IPS-18c (cell line): Measurements from ENCODE around the gene ALDOC.
"Not testable (repeated sequence)": the region's sequence is repeated elsewhere in the genome, so short reads cannot be mapped to it uniquely, and the experiment has no call there.

Experiments
- H3K4me3 ChIP-seq: 2 replicates; pipeline ENCODE4 v1.7.0; 2013; ENCODE audit warnings: low read depth, mild to moderate bottlenecking, low read length, moderate library complexity; ENCODE audit not compliant: insufficient read depth
- H3K9me3 ChIP-seq: one replicate; pipeline ENCODE4 v1.6.1; 2013; ENCODE audit warnings: mild to moderate bottlenecking, low read length, moderate library complexity; ENCODE audit not compliant: control insufficient read depth, insufficient read depth

ALDOC gene

DNA sequence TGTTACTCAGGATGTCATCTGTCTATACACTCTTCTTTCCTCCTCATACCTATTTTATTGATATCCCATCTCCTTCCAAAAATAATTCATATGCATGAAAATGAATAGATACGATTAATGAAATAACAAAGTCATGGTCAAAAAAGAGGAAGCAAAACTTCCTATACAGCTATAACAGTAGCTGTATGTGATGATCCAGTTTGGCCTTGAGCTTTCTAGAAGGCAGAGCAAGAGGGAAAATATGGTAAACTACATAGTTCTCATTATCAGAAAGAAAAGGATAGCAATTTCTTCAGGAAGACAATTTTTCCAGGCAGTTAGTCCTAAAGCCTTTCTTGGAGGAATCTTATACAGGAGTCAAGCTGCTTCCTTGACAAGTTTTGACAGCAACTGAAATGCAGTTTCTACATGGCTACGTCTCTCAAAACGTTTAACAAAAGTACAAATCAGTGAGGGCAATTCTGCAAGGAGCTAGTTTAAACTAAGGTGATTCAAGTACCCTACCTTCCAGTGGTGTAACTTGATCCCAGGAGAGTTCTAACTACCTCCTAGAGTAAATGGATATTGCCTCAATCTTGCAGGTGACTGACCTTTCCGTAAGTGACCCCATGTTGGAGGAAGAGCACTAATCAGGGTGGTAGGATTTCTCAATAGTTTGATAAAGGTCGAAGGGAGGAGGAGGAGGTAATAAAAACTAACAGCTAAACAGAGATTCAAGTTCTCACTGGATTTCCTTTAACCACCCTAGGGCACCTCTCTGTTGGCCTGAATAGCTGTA, 21.1 kb upstream of the ALDOC start:
- H3K9me3 ChIP-seq = no peaks in the 10 kb centered on the region

DNA sequence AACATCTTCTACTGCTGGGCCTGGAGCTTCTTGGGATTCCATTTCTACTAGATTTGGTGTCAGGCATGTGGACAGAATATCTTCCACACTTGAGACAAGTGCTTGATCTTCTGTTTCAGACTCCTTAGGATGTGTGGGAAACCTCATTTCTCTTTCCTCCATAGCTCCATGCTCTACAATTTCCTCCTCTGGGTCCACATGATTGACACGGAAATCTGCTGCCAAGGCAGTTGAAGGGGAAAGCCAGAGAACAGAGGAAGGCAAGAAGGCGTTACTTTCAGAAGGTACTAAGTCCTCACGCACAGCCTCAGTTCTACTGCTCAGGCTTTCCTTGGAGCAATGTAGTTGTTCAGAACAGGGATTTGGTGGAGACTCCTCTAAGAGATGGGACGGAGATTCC, 15.6 kb upstream of the ALDOC start:
- Histone ChIP-seq H3K9me3 (no peaks in the 10 kb centered on the region), H3K4me3 (no peak overlapping the region)

More for the DNA sequence above, 21.1 kb upstream of the ALDOC start:
- peak overlapping the region; percentile 99 for H3K4me3 ChIP-seq

DNA sequence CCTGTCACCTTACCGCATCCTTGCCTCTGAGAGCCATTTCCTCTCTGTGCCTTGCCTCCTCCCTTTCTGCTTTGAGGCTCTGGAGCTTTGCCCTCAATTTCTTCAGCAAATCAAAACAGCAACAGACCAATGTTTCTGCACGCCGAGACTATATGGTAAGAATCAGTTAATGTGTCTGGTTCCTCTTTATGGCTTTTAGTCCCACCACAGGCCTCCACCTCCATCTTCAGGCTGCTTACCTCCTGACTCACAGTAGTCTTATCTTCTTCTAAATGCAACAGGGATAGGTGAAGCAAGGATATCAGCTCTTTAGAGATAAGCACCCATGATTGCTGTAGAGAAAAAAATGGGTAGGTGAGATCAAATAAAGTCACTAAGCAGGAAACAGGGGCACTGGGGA, 9.2 kb upstream of the ALDOC start:
- no peaks in the 10 kb centered on the region for H3K9me3 ChIP-seq
- no peak overlapping the region for H3K4me3 ChIP-seq

DNA sequence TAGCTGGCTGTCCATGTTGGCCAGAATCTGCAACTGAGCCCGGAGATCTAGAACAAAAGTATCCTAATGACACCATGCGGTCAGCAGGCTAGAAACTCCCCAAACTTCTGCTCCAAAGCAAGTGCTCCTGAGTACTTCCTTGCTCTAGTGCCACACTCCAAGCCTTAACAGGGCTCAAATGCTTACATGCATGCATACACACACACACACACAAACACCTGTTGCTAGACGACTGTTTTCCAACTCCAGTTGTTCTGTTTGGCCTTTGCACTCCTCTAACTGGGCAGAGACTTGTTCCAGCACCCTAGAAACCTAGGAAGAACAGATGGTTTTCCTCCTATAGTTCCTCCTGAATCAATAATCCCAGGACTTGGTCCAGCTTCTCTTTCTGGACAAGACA, 7.7 kb upstream of the ALDOC start:
- H3K9me3 ChIP-seq = no peaks in the 10 kb centered on the region

DNA sequence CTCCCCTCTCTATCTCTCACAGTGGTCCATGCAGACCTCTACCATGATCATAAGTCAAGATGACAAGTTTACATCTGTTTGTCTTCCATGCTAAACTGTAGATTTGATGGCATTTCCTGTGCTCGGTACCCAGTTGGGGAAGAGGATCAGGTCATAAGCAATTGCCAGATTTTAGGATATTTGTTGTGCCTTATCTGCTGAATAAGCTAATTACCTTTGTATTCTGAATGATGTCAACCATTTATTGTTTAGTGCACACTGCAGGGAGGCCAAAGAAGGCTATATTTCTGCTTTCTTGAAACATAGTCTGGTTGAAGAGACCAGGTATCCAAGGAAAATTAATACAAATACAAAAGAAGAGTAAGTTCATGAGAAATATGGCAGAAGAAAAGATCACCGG, 5.8 kb upstream of the ALDOC start:
- H3K9me3 ChIP-seq = no peaks in the 10 kb centered on the region
- H3K4me3 ChIP-seq = no peak overlapping the region

More for the DNA sequence above, 7.7 kb upstream of the ALDOC start:
- no peak overlapping the region for H3K4me3 ChIP-seq

DNA sequence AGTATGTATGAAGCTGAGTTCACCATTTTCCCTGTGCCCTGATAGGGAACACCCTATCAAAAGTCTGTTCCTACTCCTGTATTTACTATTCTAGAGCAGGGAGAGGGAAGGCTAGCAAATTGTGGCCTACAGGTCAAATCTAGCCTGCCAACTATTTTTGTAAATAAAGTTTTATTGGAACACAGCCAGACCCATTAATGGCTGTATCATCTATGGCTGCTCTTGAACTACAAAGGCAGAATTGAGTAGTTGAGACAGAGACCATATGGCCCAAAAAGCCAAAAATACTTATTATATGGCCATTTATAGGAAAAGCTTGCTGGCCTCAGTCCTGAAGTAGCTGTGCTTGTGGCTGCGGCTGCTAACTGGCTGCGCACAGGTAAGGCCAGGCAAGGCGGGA, 4.3 kb upstream of the ALDOC start:
- Histone ChIP-seq H3K9me3 (no peaks in the 10 kb centered on the region), H3K4me3 (no peak overlapping the region)

DNA sequence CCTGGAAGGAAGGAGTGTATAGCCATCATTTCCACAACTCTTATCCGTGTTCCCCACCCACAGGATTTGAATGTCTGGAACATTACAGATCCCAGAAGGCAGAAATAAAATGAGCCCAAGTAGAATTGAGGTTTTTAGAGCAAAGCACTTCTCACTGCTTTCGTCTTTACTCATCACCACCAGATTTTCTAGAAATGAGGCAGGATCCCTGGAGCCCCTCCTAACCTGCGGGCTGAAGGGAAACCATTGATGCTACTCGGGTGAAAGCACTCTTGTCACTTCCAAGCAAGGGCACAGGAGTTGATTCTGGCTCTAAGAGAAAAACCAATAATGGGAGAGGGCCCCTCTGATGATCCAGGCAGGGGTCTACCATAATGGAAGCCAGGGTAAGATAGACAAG, 2.8 kb upstream of the ALDOC start:
- no peaks in the 10 kb centered on the region for H3K9me3 ChIP-seq
- H3K4me3 ChIP-seq = no peak overlapping the region

DNA sequence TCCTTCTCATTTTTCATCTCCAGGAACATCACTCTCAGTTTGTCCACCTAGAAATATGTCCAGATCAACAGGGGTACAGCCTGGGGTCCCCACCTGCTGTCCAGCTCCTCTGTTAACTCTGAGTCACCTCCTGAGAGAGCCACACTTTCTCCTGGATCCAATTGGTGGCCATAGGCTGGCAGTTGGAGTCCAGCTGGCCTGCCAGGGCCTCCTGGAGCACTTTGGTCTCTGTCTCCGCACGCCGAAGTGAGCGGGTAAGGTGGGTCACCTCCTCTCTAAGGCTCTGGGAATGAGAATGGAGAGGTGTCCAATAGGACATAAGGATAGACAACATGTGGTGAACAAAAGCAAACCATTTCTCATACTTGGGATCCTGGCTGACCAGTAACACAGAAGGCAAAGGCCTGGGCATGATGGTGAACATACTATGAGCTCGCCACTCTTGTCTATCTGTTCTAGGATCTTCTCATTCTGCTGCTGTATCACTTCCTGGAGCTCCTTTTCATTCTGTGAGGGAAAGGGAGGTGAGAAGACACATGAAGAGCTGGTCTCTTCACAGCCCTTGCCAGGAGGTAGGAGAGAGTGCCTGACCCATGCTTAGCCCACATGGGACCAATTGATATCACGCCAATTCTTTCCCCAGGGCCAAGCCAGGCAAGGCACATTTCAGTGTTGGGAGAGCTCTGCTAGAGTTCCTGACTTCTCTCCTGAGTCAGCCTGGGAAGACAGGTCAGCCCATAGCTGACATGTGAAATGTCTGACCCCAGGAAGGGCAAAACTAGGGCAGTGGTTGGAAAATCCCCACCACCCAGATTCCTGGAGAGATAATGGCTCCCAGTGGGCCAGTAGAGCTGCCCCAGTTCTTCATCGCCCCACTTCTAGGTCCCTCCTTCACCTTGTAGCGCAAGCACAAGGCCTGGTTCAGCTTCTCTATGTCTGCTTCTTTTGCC, 1.8 kb upstream of the ALDOC start:
- no peak overlapping the region for H3K4me3 ChIP-seq
- no peaks in the 10 kb centered on the region for H3K9me3 ChIP-seq

DNA sequence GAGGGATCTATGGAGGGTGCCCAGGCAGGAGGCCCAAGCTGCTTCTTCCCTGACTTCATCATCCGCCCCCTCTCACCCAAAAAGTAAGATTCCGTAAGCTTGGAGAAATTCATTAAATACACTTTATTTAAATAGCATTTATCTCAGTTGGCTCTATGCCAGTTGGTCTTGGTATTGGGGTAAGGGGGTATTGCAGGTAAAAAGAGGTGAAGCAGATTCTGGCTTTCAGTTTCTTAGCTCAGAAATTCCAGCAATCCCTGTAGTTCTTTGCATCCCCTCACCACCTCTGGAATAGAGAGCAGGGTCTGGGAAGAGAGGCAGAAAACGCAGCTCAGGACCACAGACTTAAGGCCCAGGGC, 750 bp upstream of the ALDOC start:
- Histone ChIP-seq H3K4me3 (no peak overlapping the region), H3K9me3 (no peaks in the 10 kb centered on the region)

DNA sequence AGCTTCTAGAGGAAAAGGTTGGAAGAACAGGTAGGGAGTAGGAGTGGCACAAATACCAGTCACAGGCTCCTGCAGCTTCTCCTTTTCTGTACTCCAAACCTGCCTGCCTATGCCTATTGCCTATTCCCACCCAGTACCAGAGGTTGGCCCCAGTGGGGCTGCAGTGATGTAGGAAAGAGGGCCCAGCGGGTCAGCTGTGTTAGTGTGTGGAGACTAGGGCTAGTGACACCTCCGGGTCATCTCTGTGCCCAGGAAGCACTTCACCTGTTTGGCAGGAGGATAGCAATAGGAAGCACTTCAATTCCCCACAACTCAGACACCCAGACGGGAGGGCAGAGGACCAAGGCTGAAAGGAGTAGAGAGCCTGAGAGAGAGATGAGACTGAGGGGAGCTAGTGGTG, 679 bp downstream of the ALDOC start:
- H3K9me3 ChIP-seq, H3K4me3 ChIP-seq: not testable (repeated sequence)

DNA sequence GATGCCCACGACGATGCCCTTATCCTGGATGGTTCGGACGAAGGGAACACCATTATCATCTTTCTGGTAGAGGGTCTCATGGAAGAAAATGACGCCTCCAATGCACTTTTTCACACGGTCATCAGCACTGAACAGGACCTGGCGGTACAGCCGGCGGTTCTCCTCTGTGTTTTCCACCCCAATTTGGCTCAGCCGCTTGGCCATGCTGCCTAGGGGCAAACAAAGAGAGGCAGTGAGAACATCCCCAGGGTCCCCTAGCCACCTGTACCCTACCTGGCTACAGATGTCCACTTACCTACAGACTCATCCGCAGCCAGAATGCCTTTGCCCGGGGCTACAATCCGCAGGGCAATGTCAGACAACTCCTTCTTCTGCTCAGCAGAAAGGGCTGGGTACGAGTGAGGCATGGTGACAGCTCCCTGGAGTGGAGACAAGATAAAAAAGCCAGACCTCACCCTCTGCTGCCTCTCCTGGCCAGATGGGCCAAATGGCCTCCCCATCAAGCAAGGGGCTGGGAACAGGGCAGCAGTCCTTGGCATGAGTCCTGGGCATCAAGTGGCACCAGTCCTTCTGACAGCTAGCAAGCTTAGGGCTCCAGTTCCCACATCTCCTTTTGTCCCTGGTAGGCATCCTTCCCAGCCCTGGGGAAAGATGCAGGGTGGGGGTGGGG, 1.4 kb downstream of the ALDOC start:
- Histone ChIP-seq H3K9me3 (no peaks in the 10 kb centered on the region), H3K4me3 (no peak overlapping the region)

DNA sequence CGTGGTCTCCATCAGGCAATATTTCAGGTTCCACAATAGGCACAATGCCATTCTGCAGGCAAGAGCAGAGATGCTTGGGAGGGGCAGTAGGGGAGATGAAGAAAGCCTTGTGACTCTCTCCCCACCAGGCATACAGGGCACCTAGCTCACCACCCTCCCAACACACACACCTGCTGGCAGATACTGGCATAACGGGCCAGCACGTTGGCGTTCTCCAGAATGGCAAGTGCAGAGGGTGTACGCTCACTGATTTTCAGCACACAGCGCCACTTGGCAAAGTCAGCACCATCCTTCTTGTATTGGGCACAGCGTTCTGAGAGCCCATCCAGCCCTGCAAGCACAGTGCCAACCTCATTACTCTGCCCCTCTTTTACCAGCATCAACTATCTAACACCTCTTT, 2.2 kb downstream of the ALDOC start:
- Histone ChIP-seq H3K9me3 (no peaks in the 10 kb centered on the region), H3K4me3 (no peak overlapping the region)

DNA sequence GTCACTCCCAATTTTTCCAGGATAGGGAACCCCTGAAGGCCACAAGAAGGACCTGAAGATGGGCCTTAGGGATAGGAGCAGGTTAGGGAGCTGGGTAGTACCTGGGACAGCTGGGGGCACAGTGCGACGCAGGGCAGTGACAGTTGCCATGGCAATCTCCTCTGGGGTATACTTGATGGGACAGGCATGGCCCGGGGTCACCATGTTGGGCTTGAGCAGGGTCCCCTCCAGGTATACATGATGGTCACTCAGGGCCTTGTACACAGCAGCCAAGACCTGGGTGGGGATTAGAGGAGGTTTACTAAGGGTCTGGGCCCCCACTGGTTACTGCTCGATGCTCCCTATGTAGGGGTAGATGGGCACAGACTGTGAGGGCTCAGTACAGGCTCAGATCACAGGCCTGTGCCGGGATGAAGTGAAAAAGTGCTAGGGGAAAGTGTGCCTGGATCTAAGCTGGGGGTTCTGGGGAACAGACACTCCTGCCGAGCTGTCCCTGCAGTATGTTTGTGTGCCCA, 2.7 kb downstream of the ALDOC start:
- Histone ChIP-seq H3K9me3 (no peaks in the 10 kb centered on the region), H3K4me3 (no peak overlapping the region)

DNA sequence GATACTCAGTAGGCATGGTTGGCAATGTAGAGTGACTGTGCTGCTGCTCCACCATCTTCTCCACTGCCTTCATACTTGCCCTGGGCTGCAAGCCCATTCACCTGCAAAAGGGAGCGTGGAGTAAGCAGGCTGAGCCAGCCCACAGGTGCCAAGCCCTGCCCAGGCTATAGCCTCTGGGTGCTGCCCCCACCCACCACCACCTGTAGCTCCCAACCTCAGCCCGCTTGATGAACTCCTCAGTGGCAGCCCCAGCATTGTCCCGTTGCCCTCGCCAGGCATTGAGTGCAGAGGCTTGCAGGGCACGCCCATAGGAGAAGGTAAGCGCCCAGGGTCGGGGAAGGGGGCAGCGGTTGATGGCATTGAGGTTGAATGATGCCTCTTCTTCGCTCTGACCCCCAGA, 3.2 kb downstream of the ALDOC start:
- Histone ChIP-seq H3K4me3 (no peak overlapping the region), H3K9me3 (no peaks in the 10 kb centered on the region)

DNA sequence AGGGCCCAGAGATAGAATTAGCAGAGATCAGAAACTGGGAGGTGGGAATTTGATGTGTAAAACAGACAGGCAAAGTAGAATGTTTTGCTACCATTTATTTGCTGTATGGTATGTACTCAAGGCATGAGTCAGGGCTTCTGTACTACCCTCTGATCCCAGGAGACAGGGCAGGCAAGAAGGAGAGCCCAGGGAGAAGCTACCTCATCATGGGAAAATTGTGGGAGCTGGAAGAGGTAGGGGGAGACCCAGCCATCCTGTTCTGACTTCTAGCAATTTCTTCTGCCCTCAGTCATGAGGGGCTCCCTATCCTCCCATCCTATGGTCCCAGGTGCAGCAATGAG, 3.7 kb downstream of the ALDOC start:
- H3K9me3 ChIP-seq = no peaks in the 10 kb centered on the region
- H3K4me3 ChIP-seq = no peak overlapping the region

DNA sequence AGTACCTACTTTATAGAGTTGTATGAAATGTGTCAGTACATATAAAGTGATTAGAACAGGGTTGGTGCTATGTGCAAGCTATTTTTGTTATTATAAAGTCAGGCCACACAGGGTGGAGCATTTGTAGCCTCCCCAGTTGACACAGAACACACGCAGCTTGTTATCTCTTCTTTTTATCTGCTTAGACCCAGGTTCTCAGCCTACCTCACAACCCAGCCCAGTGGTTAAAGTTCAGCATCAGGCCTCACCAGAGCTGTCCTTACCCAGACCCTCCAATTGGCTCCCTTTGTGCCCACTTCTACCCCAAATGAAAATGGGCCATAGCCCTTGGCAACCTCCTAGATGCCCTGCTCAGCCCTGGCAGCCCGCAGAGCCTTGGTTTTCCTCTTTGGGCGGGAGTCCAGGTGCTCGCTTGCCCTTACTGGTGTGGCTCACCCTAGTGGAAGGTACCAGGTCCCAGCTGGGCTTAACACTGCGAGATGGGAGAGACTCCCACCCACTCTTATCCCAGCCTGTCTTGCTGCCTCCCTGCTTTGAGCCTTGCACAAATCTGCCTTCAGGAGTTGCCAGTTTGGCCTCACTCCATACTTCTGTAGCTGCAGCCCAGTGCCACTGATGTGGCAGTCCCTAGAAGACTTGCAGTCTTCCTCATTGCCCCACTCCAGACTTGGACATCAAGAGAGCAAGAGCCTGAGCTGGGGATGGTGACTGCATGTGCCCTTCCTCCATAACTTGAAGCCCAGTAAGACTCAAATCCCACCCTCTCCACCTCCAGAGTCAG, 4.2 kb downstream of the ALDOC start:
- no peak overlapping the region for H3K4me3 ChIP-seq

More for the DNA sequence above, 4.2 kb downstream of the ALDOC start:
- H3K9me3 ChIP-seq = no peaks in the 10 kb centered on the region
